ENCODE data around the gene SCIMP. TPM values are rescaled to one million over a fixed set of nuclear protein-coding genes. Genes with fewer than 3 reads are reported as not detected.

The SCIMP gene
- polyA plus RNA-seq, 2 of the 4 experiments (the other 2 are of a cell fraction), result not detected

Other genes with a start within 250 kb of the SCIMP start
- gene CAMTA2, start 247.2 kb downstream of the SCIMP start, polyA plus RNA-seq (2011; rRNA removed), result 12.4 and 17.7 TPM in 2 replicates
- 30.1 to 33.8 TPM (median 30.3 TPM) in 3 replicates for gene CAMTA2, start 247.2 kb downstream of the SCIMP start, polyA plus RNA-seq (2017; fragmentation: RNase III; extraction: RNeasy Plus Mini Kit Qiagen cat#74134 plus additional on column Dnase treatment)
- 0.66 and 0.86 TPM in 2 replicates for gene INCA1, start 237.3 kb downstream of the SCIMP start, polyA plus RNA-seq (2011; rRNA removed)
- 1.1 to 1.3 TPM (median 1.1 TPM) in 3 replicates for gene INCA1, start 237.3 kb downstream of the SCIMP start, polyA plus RNA-seq (2017; fragmentation: RNase III; extraction: RNeasy Plus Mini Kit Qiagen cat#74134 plus additional on column Dnase treatment)
- gene KIF1C, start 236.9 kb downstream of the SCIMP start, polyA plus RNA-seq (2011; rRNA removed), result 42.0 and 48.4 TPM in 2 replicates
- gene KIF1C, start 236.9 kb downstream of the SCIMP start, polyA plus RNA-seq (2017; fragmentation: RNase III; extraction: RNeasy Plus Mini Kit Qiagen cat#74134 plus additional on column Dnase treatment), result 74.0 to 77.4 TPM (median 76.5 TPM) in 3 replicates
- 1.4 and 1.9 TPM in 2 replicates for gene SLC52A1, start 199.4 kb downstream of the SCIMP start, polyA plus RNA-seq (2011; rRNA removed)
- gene SLC52A1, start 199.4 kb downstream of the SCIMP start, polyA plus RNA-seq (2017; fragmentation: RNase III; extraction: RNeasy Plus Mini Kit Qiagen cat#74134 plus additional on column Dnase treatment), result 1.0 to 1.4 TPM (median 1.3 TPM) in 3 replicates
- gene ZFP3, start 156.4 kb downstream of the SCIMP start, polyA plus RNA-seq (2011; rRNA removed), result 4.1 and 4.8 TPM in 2 replicates
- 1.6 to 1.9 TPM (median 1.7 TPM) in 3 replicates for gene ZFP3, start 156.4 kb downstream of the SCIMP start, polyA plus RNA-seq (2017; fragmentation: RNase III; extraction: RNeasy Plus Mini Kit Qiagen cat#74134 plus additional on column Dnase treatment)
- gene ZNF232, start 123.0 kb downstream of the SCIMP start, polyA plus RNA-seq (2011; rRNA removed), result 4.9 and 5.1 TPM in 2 replicates
- 4.7 to 5.1 TPM (median 4.7 TPM) in 3 replicates for gene ZNF232, start 123.0 kb downstream of the SCIMP start, polyA plus RNA-seq (2017; fragmentation: RNase III; extraction: RNeasy Plus Mini Kit Qiagen cat#74134 plus additional on column Dnase treatment)
- gene USP6, start 118.8 kb downstream of the SCIMP start, polyA plus RNA-seq (2011; rRNA removed), result 0.01 TPM in 2 replicates
- 0.04 to 0.09 TPM (median 0.07 TPM) in 3 replicates for gene USP6, start 118.8 kb downstream of the SCIMP start, polyA plus RNA-seq (2017; fragmentation: RNase III; extraction: RNeasy Plus Mini Kit Qiagen cat#74134 plus additional on column Dnase treatment)
- gene ZNF594, start 43.0 kb downstream of the SCIMP start, polyA plus RNA-seq (2011; rRNA removed), result 3.8 and 4.3 TPM in 2 replicates
- 2.2 to 2.7 TPM (median 2.3 TPM) in 3 replicates for gene ZNF594, start 43.0 kb downstream of the SCIMP start, polyA plus RNA-seq (2017; fragmentation: RNase III; extraction: RNeasy Plus Mini Kit Qiagen cat#74134 plus additional on column Dnase treatment)
- gene RABEP1, start 47.4 kb upstream of the SCIMP start, polyA plus RNA-seq (2011; rRNA removed), result 38.1 and 65.5 TPM in 2 replicates
- 41.7 to 44.7 TPM (median 44.4 TPM) in 3 replicates for gene RABEP1, start 47.4 kb upstream of the SCIMP start, polyA plus RNA-seq (2017; fragmentation: RNase III; extraction: RNeasy Plus Mini Kit Qiagen cat#74134 plus additional on column Dnase treatment)
- 175 and 180 TPM in 2 replicates for gene NUP88, start 184.8 kb upstream of the SCIMP start, polyA plus RNA-seq (2011; rRNA removed)
- gene NUP88, start 184.8 kb upstream of the SCIMP start, polyA plus RNA-seq (2017; fragmentation: RNase III; extraction: RNeasy Plus Mini Kit Qiagen cat#74134 plus additional on column Dnase treatment), result 121 to 133 TPM (median 121 TPM) in 3 replicates
- gene RPAIN, start 185.3 kb upstream of the SCIMP start, polyA plus RNA-seq (2011; rRNA removed), result 62.9 and 67.6 TPM in 2 replicates
- 71.9 to 81.2 TPM (median 72.8 TPM) in 3 replicates for gene RPAIN, start 185.3 kb upstream of the SCIMP start, polyA plus RNA-seq (2017; fragmentation: RNase III; extraction: RNeasy Plus Mini Kit Qiagen cat#74134 plus additional on column Dnase treatment)
- 448 and 683 TPM in 2 replicates for gene C1QBP, start 204.3 kb upstream of the SCIMP start, polyA plus RNA-seq (2011; rRNA removed)
- gene C1QBP, start 204.3 kb upstream of the SCIMP start, polyA plus RNA-seq (2017; fragmentation: RNase III; extraction: RNeasy Plus Mini Kit Qiagen cat#74134 plus additional on column Dnase treatment), result 527 to 609 TPM (median 557 TPM) in 3 replicates
- 29.5 and 35.7 TPM in 2 replicates for gene DHX33, start 234.1 kb upstream of the SCIMP start, polyA plus RNA-seq (2011; rRNA removed)
- 26.7 to 30.4 TPM (median 27.8 TPM) in 3 replicates for gene DHX33, start 234.1 kb upstream of the SCIMP start, polyA plus RNA-seq (2017; fragmentation: RNase III; extraction: RNeasy Plus Mini Kit Qiagen cat#74134 plus additional on column Dnase treatment)

Measured in A549 (cell line).